SK-N-SH treated with all-trans-retinoic acid at 6 μM for 48 hours (cell line): ENCODE data around the gene RAD54L2.

Source experiments
- CREB5 ChIP-seq: fragments of 250-450 bp; sonication (Bioruptor Pico); IDR thresholded peaks from 2 replicates; pipeline ENCODE4 v1.5.1; 2020; ENCODE audit warnings: low read depth, mild to moderate bottlenecking, moderate library complexity
- GLIS3 ChIP-seq: fragments of 250-450 bp; sonication (Bioruptor Pico); IDR thresholded peaks from 2 replicates; pipeline ENCODE4 v1.5.0; 2020; ENCODE audit warnings: mild to moderate bottlenecking, moderate library complexity
- ISL1 ChIP-seq: fragments of 250-450 bp; sonication (Bioruptor Pico); IDR thresholded peaks from 2 replicates; pipeline ENCODE4 v2.1.2; 2022; ENCODE audit warnings: mild to moderate bottlenecking, moderate library complexity
- OSR1 ChIP-seq: fragments of 250-450 bp; sonication (Bioruptor Pico); IDR thresholded peaks from 2 replicates; pipeline ENCODE4 v1.8.0; 2022; ENCODE audit warnings: moderate library complexity, mild to moderate bottlenecking, inconsistent platforms
- PATZ1 ChIP-seq: fragments of 250-450 bp; sonication (Bioruptor Pico); IDR thresholded peaks from 2 replicates; pipeline ENCODE4 v1.8.0; 2020; ENCODE audit warnings: mild to moderate bottlenecking, moderate library complexity, borderline replicate concordance
- RARB ChIP-seq: fragments of 250-450 bp; sonication (Bioruptor Pico); IDR thresholded peaks from 2 replicates; pipeline ENCODE4 v1.8.0; 2021; ENCODE audit warnings: mild to moderate bottlenecking, moderate library complexity
- SNAI2 ChIP-seq: fragments of 250-450 bp; sonication (Bioruptor Pico); IDR thresholded peaks from 2 replicates; pipeline ENCODE4 v1.5.0; 2020; ENCODE audit warnings: mild to moderate bottlenecking, moderate library complexity
- TOX ChIP-seq: fragments of 250-450 bp; sonication (Bioruptor Pico); IDR thresholded peaks from 2 replicates; pipeline ENCODE4 v1.8.0; 2021; ENCODE audit warnings: mild to moderate bottlenecking, moderate library complexity, borderline replicate concordance
- TSHZ2 ChIP-seq: fragments of 250-450 bp; sonication (Bioruptor Pico); IDR thresholded peaks from 2 replicates; pipeline ENCODE4 v1.5.0; 2020; ENCODE audit warnings: mild to moderate bottlenecking, moderate library complexity
- ZC3H10 ChIP-seq: fragments of 250-450 bp; sonication (Bioruptor Pico); IDR thresholded peaks from 2 replicates; pipeline ENCODE4 v1.5.1; 2021; ENCODE audit warnings: mild to moderate bottlenecking, moderate library complexity
- ZFP3 ChIP-seq: fragments of 250-450 bp; sonication (Bioruptor Pico); IDR thresholded peaks from 2 replicates; pipeline ENCODE4 v1.5.0; 2020; ENCODE audit warnings: mild to moderate bottlenecking, moderate library complexity
- ZFP30 ChIP-seq: fragments of 450-650 bp; formaldehyde crosslinking; IDR thresholded peaks from 2 replicates; pipeline ENCODE4 v1.5.0; 2022; ENCODE audit warnings: mild to moderate bottlenecking, moderate library complexity
- ZNF8 ChIP-seq: fragments of 450-650 bp; formaldehyde crosslinking; IDR thresholded peaks from 2 replicates; pipeline ENCODE4 v1.5.0; 2020; ENCODE audit warnings: mild to moderate bottlenecking, moderate library complexity

- TF ChIP-seq GLIS3 (CRISPR knock-in tag) (no peak), TOX (CRISPR knock-in tag) (no peak), OSR1 (CRISPR knock-in tag) (no peak), ISL1 (no peak), CREB5 (CRISPR knock-in tag) (no peak), PATZ1 (CRISPR knock-in tag) (no peak), ZFP30 (CRISPR knock-in tag) (no peak), RARB (CRISPR knock-in tag) (no peak), SNAI2 (CRISPR knock-in tag) (no peak), ZNF8 (CRISPR knock-in tag) (no peak), ZC3H10 (no peak), TSHZ2 (CRISPR knock-in tag) (no peak), ZFP3 (no peak)
Observed at GRCh38 chr3:51557993-51558392, 19.5 kb downstream of the RAD54L2 start.
